Ecto neural progenitor cell (in vitro differentiated cells): ENCODE data around the gene IL12RB1.
"Not testable (repeated sequence)": the region's sequence is repeated elsewhere in the genome, so short reads cannot be mapped to it uniquely, and the experiment has no call there.

Source experiments
- DNase-seq: peaks from one replicate; pipeline ENCODE4 v3.0.0-alpha.2; 2018; ENCODE audit warnings: low spot score

IL12RB1 gene

GRCh38 chr19:18112989-18113478, 26.3 kb upstream of the IL12RB1 start:
- peak; percentile 91 for DNase-seq

DNA sequence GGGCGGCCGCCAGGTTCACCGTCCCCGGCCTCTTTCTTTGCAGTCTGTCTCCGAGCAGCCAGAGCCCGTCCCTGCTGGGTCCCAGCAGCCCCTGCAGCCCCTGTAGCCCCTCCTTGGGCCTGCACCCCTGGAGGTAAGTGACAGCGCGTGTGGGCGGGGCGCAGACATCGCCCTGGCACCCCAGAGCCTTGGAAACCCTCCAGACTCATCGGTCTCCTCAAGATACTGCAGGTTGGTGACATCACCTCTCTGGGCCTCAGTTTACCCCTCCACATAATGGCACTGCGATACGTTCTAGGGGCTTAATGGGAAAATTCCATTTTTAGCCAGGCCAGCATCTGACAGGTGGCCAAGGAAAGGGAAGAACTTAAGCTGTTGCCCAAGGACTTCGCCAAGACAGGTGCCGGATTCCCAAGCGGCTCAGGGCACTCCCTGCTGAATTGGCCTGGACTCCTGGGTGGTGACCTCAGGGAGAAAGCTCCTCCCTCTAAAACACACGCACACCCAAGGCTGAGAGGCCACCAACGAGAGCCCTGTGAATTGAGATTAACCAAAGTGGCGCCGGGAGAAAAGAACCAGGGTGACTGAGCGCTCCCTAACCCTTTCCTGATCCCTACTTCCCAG, 24.0 kb upstream of the IL12RB1 start:
- DNase-seq = no peak

DNA sequence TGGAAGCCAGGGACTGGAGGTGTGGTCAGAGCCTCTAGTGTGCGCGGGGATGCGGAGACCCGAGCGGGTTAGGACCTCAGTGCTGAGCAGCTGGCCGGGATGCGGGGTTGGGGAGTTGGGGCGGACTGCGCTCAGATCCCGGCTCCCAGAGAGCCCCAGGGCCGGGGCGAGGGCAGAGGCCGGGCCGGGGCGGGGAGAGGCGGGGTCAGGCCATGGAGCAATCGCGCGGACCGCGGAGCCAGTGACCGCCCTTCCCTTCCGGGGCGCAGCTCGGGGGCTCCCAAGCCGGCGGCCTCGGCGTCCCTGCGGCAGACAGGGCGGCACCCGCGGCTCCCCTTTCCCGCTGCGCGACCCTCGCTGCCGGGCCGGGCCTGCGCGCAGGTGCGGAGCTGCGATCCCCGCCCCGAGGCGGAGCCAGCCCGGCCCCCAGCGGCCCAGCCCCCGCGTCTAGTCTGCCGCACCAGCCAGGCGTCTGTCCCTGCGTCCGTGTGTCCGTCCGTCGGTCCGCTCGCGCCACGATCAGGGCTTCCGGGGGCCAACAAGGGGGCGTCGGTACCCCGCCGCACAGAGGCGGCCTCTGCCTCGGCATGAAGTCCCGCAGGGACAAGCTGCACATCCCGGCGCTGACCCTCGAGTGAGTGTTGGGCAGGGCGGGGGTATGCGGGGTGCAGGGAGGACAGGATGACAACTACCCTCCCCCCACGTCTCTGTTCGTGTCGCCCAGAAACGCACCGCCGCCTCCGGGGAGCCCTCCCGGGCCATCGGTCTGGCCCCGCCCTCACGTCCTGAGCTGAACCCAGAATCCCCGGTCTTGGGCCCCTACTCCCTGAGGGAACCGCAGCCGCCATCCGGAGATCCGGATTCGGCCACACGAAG, 23.2 kb upstream of the IL12RB1 start:
- DNase-seq = peak; percentile 76

GRCh38 chr19:18109341-18109732, 22.6 kb upstream of the IL12RB1 start:
- DNase-seq = no peak

GRCh38 chr19:18108897-18109296, 22.2 kb upstream of the IL12RB1 start:
- DNase-seq = no peak

DNA sequence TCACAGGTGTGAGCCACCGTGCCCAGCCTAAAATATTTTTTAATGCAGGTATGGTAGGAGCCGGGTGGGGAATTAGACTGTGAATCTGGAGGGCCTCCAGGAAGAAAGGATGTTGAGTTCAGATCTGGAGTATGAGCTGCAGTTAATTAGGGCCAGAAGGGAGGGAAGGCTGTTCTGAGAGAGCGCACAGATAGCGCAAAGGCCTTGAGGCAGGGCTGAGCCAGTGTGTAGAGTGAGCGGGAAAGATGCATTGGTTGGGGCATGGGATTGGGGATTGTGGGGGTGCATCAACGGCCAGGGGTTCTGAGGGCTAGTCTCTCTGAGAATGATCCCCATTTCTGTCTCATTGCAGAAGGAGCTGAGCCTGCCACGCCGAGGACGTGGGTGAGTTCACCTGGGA, 20.5 kb upstream of the IL12RB1 start:
- DNase-seq = no peak

GRCh38 chr19:18105259-18105658, 18.5 kb upstream of the IL12RB1 start:
- not testable (repeated sequence) for DNase-seq

GRCh38 chr19:18104793-18105131, 18.0 kb upstream of the IL12RB1 start:
- DNase-seq = no peak

GRCh38 chr19:18102916-18103542, 16.3 kb upstream of the IL12RB1 start:
- DNase-seq = no peak

DNA sequence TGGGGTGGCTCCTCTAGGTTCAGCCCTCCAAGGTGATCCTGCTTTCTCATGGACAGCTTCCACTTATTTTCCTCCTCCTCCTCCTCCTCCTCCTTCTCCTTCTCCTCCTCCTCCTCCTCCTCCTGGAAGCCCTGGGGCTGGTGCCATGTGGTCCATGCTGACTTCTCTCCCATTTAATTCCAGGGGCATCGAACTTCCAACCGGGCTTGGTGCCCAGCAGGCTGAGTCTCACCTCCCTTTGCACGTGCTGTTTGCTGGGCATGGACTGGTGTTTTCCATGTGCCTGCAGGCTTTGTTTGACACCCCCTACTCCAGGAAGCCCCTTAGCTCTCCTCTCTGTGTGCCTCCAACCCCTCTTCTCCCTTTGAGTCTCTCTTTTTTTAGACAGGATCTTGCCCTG, 14.5 kb upstream of the IL12RB1 start:
- DNase-seq = no peak

- peak; percentile 92 for DNase-seq
These were observed 14.0 kb upstream of the IL12RB1 start for GRCh38 chr19:18100710-18101109.

DNA sequence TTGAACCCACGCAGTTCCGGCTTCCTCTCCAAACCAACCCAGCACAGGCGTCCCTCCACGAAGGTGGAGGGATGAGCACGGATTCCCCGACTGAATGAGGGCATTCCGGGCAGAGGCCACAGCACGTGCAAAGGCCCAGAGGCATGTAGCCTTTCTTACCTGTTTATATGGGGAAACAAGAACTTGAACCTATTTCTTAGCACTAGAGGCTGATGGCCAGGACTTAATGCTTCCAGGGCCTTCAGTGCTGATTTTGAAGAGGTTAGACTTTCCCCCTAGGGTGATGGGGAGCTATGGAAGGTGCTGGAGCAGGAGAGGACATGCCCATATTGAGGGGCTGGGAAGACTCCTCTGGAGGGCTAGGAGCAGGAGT, 12.9 kb upstream of the IL12RB1 start:
- no peak for DNase-seq

DNA sequence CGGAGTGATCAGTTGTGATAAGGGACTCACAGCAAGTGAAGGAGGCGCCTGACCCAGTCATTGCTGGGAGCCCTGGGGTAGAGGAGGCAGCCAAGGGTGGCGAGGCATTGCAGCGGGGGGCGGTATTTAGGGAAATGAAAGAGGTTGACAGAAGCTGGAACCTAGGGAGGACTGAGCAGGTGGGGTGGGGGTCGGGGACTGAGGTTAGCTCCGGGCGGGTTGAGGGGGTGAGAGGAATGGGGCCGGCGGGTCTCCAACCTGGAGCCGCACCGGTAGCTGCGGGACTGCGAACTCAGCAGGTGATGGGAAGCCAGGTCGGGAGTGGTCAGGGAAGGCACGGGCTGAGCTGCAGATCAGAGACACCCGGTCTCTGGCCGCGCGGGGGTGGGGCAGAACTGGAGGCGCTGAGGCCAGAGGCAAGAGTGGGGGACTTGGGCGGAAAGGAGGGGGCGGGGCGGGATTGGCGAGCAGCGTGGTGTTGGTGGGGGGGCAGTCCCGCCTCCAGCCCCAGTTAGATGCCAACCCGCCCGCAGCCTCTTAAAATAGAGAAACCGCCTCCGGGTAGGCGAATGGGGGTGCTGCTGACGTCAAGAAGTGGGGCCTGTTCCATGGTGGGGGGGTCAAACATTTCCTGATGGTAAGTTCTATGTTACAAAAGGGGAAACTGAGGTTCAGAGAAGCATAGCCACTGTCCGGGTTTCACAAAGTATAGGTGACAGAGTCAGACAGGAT, 12.3 kb upstream of the IL12RB1 start:
- no peak for DNase-seq

DNA sequence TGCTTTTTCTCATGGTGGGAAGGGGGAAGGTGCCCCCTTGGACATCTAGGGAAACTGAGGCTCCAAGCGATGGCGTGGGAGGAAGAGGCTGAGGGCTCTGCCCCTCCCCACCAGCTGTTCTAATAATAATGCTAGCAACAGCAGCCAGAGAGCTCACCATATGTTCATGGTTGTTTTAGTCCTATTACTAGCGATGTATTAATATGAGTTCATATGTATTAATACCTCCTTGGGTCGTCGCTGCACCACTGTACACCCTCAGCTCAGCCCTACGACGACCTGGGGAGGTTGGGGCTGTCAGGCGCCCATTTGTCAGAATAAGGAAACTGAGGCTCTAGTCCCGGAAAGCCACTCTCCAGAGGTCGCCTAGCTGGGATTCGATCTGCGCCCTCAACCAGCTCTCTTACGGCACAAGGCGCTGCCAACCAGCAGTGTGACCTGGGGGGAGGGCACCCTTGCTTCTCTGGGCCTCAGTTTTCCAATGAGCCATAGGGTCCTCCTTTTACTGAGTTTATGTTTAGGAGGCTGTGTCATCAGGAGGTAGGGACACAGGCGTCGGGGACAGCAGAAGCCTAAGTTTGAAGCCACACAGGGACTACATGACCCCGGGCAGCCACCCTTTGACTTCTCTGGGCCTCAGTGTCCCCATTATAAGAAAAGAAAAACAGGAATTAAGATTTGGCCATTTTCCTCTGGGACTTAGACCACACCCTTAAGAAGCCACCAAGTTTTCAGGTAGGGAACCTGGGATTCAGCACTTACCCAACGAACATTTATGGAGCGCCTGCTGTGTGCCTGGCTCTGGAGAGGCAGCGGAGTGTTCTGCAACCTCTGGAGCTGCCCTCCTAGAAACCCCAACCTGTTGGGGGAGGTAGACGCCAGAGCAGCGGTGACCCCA, 11.5 kb upstream of the IL12RB1 start:
- DNase-seq = no peak

GRCh38 chr19:18097217-18097992, 10.7 kb upstream of the IL12RB1 start, which contains the start of gene MAST3:
Gene MAST3 (plus strand): TSS chr19:18097778. CDS start chr19:18097793, 15 bp downstream.
- DNase-seq = peak; percentile 88

- DNase-seq = no peak
These were observed 9.5 kb upstream of the IL12RB1 start for GRCh38 chr19:18096258-18096657.

DNA sequence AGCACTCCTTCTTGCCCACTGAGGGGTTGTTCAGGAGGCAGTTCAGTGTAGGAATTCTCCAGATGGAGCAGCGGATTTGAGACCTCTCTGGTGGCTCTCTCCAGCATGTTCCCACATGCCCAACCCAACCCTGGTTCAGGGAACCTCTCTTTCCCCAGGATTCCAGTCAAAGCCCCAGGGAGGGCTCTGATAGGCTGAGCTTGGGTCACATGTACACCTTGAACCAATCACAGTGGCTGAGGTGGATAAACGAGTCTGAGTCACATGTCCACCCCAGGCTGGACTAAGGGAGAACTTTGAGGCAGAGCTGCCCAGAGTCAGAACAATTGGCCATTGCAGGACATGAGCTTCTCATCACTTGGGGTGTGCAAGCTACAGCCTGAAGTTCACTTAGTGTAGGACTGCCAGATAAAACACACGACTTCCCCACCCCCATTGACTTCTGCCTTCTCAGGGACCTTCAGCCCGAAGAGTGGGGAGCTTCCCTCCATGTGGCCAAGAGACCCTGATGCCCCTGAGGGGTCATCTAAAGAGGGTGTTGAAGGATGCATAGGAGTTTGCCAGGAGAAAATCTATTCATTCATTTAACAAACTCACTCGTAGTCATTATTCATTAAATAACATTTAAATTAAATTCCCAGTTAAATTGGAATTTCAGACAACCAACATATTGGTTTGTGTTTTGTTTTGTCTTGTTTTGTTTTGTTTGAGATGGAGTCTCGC, 6.9 kb upstream of the IL12RB1 start:
- no peak for DNase-seq

GRCh38 chr19:18091217-18091608, 4.5 kb upstream of the IL12RB1 start:
- no peak for DNase-seq

DNA sequence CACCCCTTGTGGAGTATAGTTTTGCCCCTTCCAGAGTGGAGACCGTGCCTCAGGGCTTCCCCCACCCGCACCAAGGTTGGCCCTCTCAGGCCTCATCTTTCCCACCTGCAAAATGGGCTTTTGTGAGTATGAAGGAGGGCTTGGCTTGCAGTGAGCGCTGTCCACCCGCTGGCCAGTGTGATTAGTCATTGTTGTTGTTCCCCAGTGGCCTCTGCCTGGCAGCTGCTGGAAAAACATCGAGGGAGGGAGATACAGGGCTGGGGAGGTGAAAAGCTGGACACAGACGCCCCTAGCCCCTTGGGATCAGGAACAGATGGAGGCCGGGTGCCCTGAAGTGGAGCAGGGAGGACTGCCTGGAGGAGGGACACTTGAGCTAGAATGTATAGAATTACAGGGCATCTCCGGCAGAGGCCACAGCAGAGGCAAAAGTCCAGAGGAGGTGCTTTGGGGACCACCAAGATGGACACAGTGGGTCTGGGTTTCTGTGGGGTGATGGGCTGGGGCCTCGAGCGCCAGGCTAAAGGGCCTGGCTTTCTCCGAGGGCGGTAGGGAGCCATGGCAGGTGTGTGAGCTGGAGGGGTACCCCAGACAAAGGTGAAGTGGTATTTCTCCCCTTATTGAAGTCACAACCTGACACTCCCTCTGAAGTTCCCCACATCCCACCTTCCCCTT, 3.9 kb upstream of the IL12RB1 start:
- no peak for DNase-seq
